Effector CD8-positive, alpha-beta T cell (primary cell): ENCODE measurements around the gene GSG1.

Experiments
- DNase-seq: peaks from one replicate; lab custom pipeline; 2025; lab: John Stamatoyannopoulos, UW

Gene GSG1

GRCh38 chr12:13119826-13120225 lies 16.4 kb upstream of the GSG1 start:
- DNase-seq = no peak

DNA sequence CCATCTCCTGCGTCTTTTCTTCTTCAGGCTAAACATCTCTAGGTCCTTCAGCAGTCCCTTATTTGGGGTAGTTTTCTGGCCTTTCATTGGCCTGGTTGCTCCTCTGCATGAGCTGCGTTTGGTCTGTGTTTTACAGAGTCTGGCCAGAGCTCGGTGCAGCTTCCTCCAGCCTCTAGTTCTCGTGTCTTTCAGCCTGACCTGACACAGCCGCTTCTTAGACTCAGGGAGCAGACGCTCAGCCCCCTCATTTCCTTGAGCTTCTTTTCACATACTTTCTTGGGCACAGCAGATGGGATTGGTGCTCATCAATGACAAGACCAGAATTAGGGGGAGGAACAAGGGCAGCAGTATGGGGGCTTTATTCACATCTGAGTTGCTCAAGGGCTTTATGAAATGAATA lies 13.6 kb upstream of the GSG1 start:
- DNase-seq = no peak

- no peak for DNase-seq
Observed at GRCh38 chr12:13116259-13116658, 12.8 kb upstream of the GSG1 start.

- no peak for DNase-seq
Observed at GRCh38 chr12:13114251-13115052, 11.0 kb upstream of the GSG1 start.

DNA sequence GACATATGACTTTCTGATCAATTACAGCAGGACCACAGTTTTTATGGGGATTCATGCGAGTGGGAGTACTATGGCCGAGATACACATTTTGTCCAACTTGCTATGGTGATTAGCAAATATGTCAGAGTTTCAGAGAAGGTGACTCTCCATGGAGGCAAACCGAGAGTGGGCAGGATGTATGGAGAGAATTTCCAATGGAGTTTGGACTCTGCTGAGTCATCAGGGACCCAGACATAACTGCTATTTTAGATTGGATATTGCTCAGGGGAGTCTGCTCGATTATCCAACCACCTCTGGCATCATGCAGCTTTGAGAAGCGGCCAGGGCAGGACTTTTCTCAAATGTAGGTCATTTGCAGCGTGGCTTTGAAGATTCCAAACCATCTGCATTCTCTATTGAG lies 9.5 kb upstream of the GSG1 start:
- DNase-seq = no peak

DNA sequence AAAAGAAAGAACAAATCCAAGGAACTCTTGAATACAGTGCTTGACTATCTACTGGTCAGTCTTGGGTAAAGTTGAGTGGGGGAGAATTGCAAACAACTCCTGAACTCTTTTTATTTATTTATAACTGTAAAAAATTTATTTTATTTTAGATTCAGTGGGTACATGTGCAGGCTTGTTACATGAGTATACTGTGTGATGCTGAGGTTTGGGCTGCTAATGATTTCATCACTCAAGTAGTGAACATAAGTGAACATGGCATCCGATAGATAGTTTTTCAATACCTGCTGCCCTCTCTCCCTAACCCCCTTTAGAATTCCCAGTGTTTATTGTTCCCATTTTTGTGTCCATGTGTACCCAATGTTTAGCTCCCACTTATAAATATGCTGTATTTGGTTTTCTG lies 3.2 kb upstream of the GSG1 start:
- DNase-seq = no peak

DNA sequence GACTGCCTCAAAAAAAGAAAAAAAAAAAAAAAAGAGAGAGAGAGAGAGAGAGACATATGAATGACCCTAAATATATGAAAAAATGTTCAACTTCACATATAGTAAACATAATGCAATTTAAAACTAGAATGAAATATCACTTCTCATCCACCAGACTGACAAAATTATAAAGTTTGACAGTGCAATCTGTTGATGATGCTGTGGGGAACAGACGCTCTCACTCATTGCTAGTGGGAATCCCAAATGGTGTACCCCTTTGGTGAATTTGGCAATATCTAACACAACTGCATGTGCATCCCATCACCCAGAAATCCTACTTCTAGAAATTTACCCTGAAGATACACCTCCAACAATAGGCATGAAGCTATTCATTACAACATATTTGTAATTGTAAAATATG lies 2.3 kb upstream of the GSG1 start:
- no peak for DNase-seq

- DNase-seq = no peak
Observed at GRCh38 chr12:13104409-13104808, 942 bp upstream of the GSG1 start.

GRCh38 chr12:13102461-13103195 lies 839 bp downstream of the GSG1 start:
- DNase-seq = no peak

GRCh38 chr12:13101821-13102375 lies 1.6 kb downstream of the GSG1 start:
- DNase-seq = no peak

DNA sequence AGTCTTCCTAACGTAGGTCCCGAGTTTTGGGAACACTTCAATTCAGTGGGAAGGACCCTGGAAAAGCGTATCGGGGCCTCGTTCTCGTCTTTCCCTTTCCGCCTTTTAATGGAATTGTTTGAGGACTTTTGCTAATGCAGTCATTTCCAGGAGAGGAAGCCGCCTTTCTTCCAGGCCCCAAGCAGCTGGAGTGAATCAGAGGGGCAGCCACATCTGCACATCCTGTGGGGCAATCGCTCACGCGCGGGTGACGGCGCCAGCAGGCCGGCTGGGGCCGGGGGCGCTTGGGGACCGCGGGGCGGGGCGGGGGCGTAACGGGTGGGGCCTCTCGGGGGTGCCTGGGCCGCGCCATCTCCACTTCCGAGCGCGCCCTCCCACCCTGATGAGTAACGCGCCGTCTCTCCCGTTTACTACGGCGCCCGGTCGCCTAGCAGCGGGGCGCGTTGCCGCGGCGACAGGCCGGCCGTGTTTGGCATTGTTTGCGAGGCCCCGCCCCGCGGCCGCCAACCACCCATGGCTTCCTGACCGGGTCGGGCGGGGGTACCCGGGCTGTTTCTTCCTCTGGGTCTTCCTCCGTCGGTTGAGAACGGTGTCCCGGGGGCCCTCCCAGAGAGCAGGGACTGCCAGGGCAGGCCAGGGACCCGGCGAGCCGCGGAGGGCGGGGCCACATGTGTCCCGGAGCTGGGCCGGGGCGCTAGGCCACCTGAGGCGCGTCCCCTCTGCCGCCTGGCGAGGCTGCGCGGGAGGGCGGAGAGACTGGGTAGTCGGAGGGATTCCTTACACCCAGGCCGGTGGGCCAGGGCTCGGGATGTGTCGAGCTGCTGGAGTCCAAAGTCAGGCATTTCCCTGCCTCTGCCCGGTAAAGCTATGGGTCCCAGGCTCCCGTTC lies 2.3 kb downstream of the GSG1 start:
- peak; percentile 88 for DNase-seq

DNA sequence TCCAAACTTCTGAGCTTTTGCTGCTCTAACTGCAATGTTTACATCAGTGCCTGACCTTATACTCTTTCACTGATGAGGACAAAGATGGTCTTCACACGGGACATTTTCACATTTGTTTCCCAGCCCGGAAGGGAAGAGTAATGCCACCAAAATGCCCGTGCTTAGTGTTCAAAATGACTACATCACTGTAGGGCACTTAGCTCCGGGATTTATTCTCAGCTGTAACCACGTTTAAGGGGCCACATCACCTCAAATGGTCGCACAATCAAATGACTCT lies 2.9 kb downstream of the GSG1 start:
- DNase-seq = no peak

DNA sequence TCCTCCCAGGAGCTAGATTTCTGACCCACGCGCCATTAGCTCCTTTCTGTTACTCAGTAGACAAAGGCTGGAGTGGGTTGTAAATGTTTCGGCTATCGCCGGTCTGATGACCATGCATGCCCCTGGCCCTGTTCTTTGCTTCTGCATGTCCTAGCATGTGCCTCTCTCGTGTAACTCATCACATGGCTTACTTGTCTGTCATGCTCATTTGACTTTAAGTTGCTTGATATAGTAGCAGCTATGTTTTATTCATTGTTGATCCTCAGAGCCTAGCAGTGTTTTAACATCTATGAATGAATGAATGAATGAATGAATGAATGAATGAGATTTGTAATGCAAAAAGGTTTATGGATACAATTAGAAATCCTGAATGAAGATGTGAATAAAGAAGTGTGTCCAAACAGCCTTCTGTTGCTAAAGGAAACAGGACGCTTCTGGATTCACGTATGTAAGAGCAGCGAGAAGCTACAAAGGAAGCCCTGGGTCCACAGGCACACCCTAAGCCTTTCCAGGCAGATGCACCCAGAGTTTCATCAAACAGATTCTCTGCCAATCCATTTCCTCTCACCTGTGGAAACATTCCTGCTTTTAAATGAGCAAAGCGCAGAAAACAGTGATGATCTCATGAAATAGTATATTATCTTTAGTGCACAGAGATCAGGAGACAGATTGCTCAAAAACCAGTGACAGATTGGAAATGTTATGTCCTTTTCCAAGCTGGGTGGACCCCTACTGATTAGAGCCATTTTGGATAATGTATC lies 3.4 kb downstream of the GSG1 start:
- no peak for DNase-seq

DNA sequence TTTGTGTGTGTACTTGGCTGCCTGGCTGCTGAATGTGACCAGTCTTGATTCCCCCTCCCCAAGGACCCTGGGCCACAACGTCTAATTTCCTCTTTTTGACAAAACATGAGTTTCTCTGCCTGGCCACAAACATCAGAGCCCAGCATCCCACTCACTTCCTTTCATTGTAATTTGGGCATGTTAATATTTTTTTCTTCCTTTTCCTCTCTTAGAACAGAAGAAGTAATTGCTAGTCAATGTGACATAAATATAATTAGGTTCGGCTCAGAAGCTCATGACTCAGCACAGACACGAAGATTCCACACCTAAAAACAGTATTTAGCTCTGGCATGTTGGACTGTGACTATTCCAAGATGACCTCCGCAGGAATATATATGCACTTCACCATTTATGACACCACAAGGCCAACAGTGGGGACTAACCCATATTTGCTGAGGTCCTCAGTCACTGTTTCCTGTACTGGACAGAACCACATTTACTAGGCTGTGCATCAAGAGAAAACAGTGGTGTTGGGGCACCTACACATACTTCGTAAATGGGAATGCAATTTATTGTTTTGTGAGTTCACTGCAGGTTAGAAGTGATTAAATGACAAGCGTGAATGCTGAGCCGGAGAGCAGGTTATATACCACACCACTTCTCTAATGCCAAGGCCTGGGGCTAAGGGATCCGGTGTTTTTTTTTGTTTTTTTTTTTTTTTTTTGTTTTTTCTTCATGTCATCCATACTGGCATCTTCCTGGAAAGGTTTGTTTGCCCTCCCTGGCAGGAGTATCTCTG lies 4.2 kb downstream of the GSG1 start:
- no peak for DNase-seq

DNA sequence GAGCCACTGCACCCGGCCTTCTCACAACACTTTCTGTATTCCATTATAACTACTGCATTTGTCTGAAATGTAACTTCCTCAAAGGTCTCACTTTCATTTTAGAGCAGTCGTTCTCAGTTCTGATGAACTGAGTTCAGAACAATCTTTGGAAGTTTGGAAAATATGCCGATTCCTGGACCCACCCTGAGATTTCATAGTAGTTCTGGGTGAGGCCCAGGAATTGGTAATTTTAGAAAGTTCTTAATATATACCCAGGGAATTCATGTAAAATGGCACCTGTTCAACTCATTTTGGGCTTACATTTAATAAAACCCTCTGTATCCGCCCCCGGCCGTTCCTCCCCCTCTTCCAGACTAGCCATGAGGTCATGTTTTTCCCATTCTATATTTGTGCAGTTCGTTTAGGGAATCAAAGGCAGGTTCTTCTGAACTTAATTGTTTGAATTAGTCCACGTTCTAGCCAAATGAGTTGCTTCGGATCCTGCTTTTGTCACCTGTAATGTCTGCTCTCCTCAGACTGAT lies 5.9 kb downstream of the GSG1 start:
- no peak for DNase-seq

- no peak for DNase-seq
Observed at GRCh38 chr12:13095266-13095995, 8.0 kb downstream of the GSG1 start.

- DNase-seq = no peak
Observed at GRCh38 chr12:13094367-13094766, 9.1 kb downstream of the GSG1 start.

- DNase-seq = no peak
Observed at GRCh38 chr12:13093848-13094220, 9.6 kb downstream of the GSG1 start.

DNA sequence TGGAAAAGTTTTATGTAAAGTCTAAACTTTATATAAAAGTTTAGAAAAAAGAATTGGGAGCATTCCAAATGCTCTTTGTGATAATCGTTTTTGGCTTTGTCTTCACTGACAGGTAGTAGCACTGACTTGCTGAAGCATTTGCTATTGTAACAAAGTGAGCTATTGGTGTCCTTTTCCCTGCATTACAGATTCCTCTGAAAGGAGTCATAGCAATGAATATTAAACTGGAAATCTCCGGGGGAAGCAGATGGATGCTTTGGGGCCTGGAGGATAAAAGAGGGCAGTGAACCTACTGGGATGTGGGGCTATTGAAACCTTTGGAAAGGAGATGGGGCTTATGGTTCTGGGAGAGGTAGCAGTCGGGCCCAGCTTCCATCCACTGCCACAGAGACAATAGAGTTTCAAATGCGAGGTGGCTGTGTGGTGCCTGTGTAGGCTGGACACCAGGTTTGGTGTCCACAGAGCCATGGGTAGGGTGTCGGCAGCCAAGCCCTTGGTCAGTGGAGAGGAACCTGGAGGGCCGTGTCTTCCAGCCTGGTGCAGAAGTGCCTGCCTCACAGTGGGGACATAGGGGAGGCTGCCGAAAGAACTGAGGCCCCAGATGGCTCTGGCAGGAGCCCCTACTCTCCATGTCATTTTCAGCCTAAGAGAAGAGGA lies 10.1 kb downstream of the GSG1 start:
- DNase-seq = no peak
